NT2/D1 (cell line): ENCODE measurements around the gene SURF4.

Source experiments
- DNase-seq: peaks from one replicate; pipeline ENCODE4 v3.0.0-alpha.2; 2011; ENCODE audit warnings: low read depth, low spot score
- H3K27me3 ChIP-seq: 2 replicates; pipeline ENCODE4 v1.6.0; 2011; ENCODE audit warnings: mild to moderate bottlenecking; ENCODE audit not compliant: insufficient read length, insufficient read depth
- H3K36me3 ChIP-seq: 2 replicates; pipeline ENCODE4 v1.6.1; 2011; ENCODE audit warnings: mild to moderate bottlenecking, low read length, mixed read lengths; ENCODE audit not compliant: insufficient read depth, insufficient read length
- H3K4me1 ChIP-seq: 2 replicates; pipeline ENCODE4 v1.5.1; 2011; ENCODE audit not compliant: insufficient read depth, insufficient read length
- H3K4me3 ChIP-seq: 2 replicates; pipeline ENCODE4 v1.5.1; 2011; ENCODE audit warnings: low read depth; ENCODE audit not compliant: insufficient read length
- H3K9ac ChIP-seq: 2 replicates; pipeline ENCODE4 v1.6.0; 2011; ENCODE audit warnings: low read depth; ENCODE audit not compliant: insufficient read length
- H3K9me3 ChIP-seq: 2 replicates; pipeline ENCODE4 v1.5.1; 2011; ENCODE audit warnings: mild to moderate bottlenecking, low read length; ENCODE audit not compliant: insufficient read depth
- SUZ12 ChIP-seq: IDR thresholded peaks from 2 replicates; pipeline ENCODE4 v1.6.1; 2011; ENCODE audit not compliant: insufficient read length, insufficient read depth; ENCODE audit errors: extremely low read depth
- YY1 ChIP-seq: IDR thresholded peaks from 2 replicates; pipeline ENCODE4 v1.6.1; 2011; ENCODE audit not compliant: insufficient read length, insufficient read depth
- ZNF274 ChIP-seq: IDR thresholded peaks from 2 replicates; pipeline ENCODE4 v1.6.1; 2011; ENCODE audit warnings: mild to moderate bottlenecking, low read depth, low read length

Gene SURF4

DNA sequence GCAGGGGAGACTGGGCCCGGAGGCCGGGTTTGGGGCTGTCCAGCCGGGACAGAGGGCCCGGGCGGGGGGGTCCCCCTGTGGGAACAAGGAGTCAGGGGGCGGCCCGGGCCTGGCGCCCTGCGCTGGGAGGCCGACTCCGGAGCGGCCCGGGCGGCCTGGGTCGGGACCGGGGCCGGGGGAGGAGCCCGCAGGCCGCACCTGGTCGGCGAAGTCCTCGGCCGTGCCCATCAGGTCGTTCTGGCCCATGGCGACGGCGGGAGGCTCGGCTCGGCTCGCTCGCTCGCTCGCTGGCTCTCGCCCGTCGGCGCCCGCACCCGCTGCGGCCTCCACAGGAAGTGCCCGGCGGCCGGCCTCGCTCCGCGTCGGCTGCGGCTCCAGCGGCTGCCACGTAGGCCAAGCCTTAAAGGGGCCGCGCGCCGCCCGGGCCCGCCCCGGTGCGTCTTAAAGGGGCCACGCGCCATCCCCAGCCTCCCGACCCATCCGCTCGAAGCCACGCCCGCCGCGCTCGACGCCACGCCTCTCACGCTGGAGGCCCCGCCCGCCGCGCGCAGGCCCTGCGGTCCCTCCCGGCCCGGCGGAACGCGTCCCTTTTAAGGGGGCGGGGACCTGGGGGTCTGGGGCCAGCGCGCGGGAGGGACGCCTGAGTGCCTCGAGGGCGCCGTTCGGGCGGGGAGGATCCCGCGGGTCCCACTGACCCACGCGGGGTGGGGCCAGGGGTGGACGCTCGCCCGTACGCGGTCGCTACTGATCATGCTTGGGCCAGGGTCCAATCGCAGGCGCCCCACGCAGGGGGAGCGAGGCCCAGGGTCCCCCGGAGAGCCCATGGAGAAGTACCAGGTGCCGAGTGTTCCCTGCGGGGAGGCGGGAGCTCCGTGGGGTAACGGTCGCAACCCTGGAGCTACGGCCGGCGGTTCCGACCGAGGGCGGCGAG, at the start of gene SURF4, which contains the start of gene STKLD1:
SURF4 (minus strand) TSS at position 337 of the 931 bp plus-strand sequence; CDS start at position 246, 91 bp downstream.
STKLD1 (plus strand) TSS at position 643 of the 931 bp plus-strand sequence; CDS start at position 751, 108 bp downstream.
- peak within 1 kb of the TSS; percentile 96 for H3K9ac ChIP-seq
- TF ChIP-seq ZNF274, result no peak
- no peak for TF ChIP-seq SUZ12
- TF ChIP-seq YY1, result no peak
- peaks cover 32% of the 10 kb centered on the region for H3K36me3 ChIP-seq
- no peaks in the 10 kb centered on the region for H3K9me3 ChIP-seq
- peaks cover 21% of the 10 kb centered on the region for H3K4me1 ChIP-seq
- no peaks in the 10 kb centered on the region for H3K27me3 ChIP-seq
- DNase-seq, result peak; percentile 95
- peak within 1 kb of the TSS; percentile 92 for H3K4me3 ChIP-seq

- H3K4me1 ChIP-seq, result peaks cover 20% of the 10 kb centered on the region
- TF ChIP-seq SUZ12 (no peak), YY1 (no peak), ZNF274 (no peak)
- no peak for DNase-seq
- no peaks in the 10 kb centered on the region; the same call in 1 of the 2 replicates for H3K9me3 ChIP-seq
- H3K9ac ChIP-seq, result no peak overlapping the region
- H3K27me3 ChIP-seq, result peaks cover 4% of the 10 kb centered on the region
- no peak overlapping the region for H3K4me3 ChIP-seq
- H3K36me3 ChIP-seq, result peaks cover 18% of the 10 kb centered on the region
Measured at GRCh38 chr9:133425049-133425632, 49.3 kb upstream of the SURF4 start.

DNA sequence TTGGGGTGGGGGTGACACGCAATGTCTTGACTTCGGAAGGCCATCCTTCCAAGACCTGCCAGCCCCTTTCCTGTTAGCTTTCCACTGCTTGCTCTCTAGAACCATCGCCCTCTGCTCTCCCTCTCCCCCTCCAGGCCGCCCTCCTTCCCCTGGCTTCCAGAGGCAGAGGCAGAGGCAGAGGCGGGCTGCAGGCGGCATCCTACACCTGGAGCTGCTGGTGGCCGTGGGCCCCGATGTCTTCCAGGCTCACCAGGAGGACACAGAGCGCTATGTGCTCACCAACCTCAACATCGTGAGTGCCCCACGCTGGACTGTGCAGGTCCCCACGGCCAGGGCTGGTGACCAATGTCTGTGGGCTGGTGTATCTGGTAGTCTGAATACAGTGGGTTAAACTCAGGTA, 48.3 kb upstream of the SURF4 start:
- Histone ChIP-seq H3K27me3 (no peaks in the 10 kb centered on the region), H3K9me3 (no peaks in the 10 kb centered on the region; the same call in 1 of the 2 replicates), H3K36me3 (peaks cover 18% of the 10 kb centered on the region), H3K4me3 (no peak overlapping the region), H3K9ac (no peak overlapping the region), H3K4me1 (peaks cover 21% of the 10 kb centered on the region)
- DNase-seq, result no peak
- no peak for TF ChIP-seq SUZ12
- no peak for TF ChIP-seq YY1
- TF ChIP-seq ZNF274, result no peak

DNA sequence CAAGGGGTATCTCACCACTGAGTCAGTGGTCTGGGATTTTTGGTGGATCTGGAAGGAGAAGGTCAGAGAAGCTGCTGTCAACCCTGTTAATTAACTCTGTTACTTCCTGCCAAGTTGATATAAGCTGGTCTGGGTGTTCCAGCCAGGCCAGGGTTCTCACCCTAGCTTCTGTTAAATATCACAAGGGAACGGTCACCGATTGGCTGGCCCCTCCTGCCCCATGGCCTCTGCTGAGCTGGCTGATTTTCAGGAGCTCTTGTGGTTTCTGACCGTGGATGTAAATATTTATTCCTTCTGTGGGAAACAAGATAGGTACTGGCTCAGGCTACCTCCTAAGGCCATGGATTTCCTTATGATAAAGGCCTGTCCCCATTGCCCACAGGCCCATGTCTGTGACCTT, 47.4 kb upstream of the SURF4 start:
- H3K9ac ChIP-seq, result no peak overlapping the region
- no peaks in the 10 kb centered on the region for H3K27me3 ChIP-seq
- H3K4me1 ChIP-seq, result peaks cover 21% of the 10 kb centered on the region
- H3K9me3 ChIP-seq, result no peaks in the 10 kb centered on the region; the same call in 1 of the 2 replicates
- TF ChIP-seq SUZ12, result no peak
- TF ChIP-seq ZNF274, result no peak
- no peak for TF ChIP-seq YY1
- DNase-seq, result no peak
- H3K4me3 ChIP-seq, result no peak overlapping the region
- peaks cover 18% of the 10 kb centered on the region for H3K36me3 ChIP-seq

DNA sequence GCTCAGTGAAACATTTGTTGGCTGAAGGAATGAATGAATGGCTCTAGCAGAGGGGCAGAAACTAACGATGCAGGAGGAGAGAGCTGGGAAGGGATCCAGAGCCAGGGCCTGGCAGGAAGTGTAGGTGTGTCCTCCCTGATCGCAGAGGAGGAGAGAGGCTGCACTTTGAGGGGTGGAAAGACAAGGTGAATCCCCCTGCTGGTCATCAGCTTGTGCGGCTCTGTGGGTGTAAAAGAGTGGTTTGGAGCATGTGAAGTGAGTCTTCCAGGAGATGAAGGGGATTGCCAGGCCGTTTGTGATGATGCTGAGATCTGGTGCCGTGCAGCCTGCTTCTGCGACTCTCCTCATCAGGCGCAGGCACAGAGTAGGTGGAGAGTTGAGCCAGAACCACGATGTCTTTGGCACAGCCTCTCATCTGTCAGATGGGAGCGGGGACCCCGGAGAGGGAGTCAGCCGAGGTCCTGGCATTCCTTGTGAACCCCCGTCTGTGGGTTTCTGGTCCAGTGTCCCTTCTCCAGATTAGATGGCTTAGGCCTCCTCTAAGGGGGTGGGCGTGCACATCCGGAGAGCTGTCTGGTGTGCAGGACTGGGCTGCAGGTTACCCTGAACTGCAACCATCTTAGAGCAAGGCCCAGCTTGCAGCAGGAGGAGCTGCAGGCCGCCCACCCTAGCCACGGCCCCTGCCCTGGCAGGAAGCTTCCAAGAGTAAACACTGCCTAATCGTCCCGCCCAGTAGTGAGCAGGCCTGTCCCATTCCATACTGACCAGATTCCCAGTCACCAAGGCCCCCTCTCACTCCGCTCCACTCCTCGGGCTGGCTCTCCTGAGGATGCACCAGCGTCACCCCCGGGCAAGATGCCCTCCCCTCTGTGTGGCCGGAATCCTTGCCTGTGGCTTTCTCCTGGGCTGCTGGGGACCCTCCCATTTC, 46.0 kb upstream of the SURF4 start, which contains the start of gene ADAMTS13:
ADAMTS13 (plus strand) TSS at position 753 of the 928 bp plus-strand sequence; CDS start at position 830, 77 bp downstream.
- peaks cover 18% of the 10 kb centered on the region for H3K36me3 ChIP-seq
- H3K27me3 ChIP-seq, result no peaks in the 10 kb centered on the region
- DNase-seq, result no peak
- no peaks in the 10 kb centered on the region for H3K9me3 ChIP-seq
- no peak within 1 kb of the TSS for H3K4me3 ChIP-seq
- TF ChIP-seq ZNF274, result no peak
- no peak for TF ChIP-seq YY1
- no peak for TF ChIP-seq SUZ12
- peaks cover 17% of the 10 kb centered on the region for H3K4me1 ChIP-seq
- peak within 1 kb of the TSS; percentile 33 for H3K9ac ChIP-seq

GRCh38 chr9:133420392-133420827, 44.5 kb upstream of the SURF4 start:
- H3K36me3 ChIP-seq, result peaks cover 21% of the 10 kb centered on the region
- DNase-seq, result no peak
- H3K9ac ChIP-seq, result no peak overlapping the region
- H3K4me1 ChIP-seq, result peaks cover 17% of the 10 kb centered on the region
- H3K4me3 ChIP-seq, result no peak overlapping the region
- no peak for TF ChIP-seq YY1
- TF ChIP-seq SUZ12, result no peak
- H3K9me3 ChIP-seq, result no peaks in the 10 kb centered on the region
- H3K27me3 ChIP-seq, result no peaks in the 10 kb centered on the region
